CD4-positive, alpha-beta T cell treated with Interleukin-21 for 1 hour (primary cell): ENCODE results near the gene CASZ1.

Experiments used
- DNase-seq: peaks from one replicate; pipeline ENCODE4 v3.0.0-alpha.2; 2020

Gene CASZ1

DNA sequence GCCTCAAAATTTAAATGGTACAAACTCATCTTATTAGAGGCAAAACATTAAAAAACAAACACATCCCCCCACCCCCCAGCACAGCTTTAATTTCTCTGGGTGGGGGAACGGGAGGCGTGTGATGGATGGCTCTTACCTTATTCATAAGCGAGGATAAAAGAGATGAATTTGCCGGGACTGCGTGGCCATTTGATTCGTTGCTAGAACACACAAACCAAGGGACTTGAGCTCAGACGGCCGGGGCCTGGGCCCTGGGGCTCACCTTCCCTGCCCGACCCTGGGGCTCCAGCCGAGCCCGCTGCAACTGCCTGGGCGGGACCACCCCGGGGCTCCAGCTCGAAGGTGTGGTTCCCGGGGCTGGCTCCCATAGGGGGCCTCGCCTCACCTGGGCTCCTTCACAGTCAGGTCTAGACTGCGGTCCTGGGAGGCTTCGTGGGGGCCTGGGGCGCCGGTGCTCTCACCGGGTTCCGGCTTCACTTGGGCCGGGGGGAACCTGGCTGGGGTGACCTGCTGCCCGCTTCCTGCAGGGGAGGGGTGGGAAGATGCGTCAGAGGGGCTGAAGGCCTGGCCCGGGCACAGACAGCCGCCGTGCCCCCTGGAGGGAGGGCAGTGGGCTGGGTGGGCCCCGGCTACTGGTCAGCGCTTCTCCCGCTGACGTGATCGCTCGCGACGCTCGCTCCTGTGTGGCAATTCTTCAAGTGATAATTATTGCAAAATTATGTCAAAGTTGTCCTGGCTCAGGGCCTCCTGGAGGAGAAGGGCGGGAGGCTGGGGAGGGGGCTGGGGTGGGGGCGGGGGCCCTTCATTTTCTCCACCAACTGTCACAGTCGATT is 145.7 kb downstream of the CASZ1 start:
- DNase-seq = no peak

GRCh38 chr1:10649517-10650201 is 146.8 kb downstream of the CASZ1 start:
- DNase-seq = no peak

- DNase-seq = no peak
Observed at GRCh38 chr1:10648689-10649516, 147.5 kb downstream of the CASZ1 start.

- DNase-seq = no peak
Observed at GRCh38 chr1:10647414-10648170, 148.9 kb downstream of the CASZ1 start.

- no peak for DNase-seq
Observed at GRCh38 chr1:10646347-10646861, 150.0 kb downstream of the CASZ1 start.

DNA sequence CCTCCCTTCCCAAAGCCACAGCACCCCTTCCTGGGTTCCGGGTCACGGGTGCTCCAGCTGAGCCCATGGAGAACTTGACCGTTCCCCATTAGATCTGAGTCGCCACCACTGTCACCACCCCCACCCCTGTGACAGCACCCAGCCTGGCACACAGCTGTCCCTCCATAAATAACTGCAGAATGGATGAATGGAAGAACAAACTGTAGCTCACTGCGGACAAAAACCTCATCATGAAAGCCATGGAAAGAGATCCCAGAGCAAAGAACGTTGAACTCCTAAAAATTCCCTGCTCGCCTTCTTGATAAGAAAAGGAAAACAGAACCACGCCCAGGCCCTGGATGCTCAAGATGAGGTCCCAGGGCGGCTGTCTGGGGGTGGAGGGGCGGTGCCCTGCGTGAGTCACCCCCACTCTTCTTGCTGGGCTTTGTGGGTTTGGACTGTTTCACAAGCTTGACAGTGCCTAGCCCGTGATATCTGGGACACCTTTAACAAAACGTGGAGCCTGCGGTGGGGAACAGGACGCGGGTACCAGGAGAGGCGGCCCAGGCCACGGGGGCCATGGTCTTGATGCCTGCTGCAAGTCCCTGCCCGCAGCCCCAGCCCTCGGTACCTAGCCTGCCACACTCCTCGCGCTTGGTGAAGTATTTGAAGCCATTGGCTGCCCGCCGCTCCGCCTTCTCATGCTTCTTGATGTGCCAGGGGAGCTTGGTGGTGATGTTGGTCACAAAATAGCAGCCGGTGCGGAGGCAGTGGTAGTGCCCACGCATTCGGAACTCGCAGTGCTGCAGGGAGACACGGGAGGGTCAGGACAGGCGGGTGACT is 151.9 kb downstream of the CASZ1 start:
- DNase-seq = no peak

GRCh38 chr1:10643607-10644306 is 152.7 kb downstream of the CASZ1 start:
- no peak for DNase-seq

DNA sequence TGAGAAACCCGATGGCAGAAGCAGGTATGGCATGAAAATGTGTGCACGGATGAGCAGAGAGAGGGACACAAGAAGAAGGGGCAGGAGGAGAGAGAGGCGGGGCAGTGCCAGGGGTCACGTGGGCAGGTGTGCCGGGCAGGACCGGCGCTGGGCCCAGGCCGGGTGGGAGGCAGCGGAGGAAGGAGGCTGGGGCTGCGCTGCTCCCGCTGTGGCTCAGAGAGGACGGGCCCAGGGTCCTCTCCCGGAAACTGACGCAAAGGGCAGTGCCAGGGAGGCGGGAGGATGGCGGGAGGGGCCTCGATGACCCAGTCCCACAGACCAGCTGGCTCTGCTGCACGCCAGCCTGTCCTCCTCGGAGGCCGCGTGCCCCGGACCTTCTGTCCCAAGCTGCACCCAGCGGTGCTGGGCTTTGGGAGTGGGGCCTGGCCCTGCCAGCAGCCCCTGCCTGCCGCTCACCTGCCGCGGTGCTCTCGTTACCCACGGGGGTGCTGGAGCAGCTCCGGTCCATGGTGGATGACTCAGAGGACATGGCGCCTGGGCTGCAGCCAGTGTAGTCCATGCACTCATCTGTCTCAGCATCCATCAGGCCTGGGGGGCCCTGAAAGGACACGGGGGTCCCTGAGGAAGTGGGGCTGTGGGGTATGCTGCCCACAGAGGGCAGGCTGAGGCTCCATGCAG is 153.9 kb downstream of the CASZ1 start:
- DNase-seq = no peak

GRCh38 chr1:10641976-10642375 is 154.5 kb downstream of the CASZ1 start:
- DNase-seq = no peak

DNA sequence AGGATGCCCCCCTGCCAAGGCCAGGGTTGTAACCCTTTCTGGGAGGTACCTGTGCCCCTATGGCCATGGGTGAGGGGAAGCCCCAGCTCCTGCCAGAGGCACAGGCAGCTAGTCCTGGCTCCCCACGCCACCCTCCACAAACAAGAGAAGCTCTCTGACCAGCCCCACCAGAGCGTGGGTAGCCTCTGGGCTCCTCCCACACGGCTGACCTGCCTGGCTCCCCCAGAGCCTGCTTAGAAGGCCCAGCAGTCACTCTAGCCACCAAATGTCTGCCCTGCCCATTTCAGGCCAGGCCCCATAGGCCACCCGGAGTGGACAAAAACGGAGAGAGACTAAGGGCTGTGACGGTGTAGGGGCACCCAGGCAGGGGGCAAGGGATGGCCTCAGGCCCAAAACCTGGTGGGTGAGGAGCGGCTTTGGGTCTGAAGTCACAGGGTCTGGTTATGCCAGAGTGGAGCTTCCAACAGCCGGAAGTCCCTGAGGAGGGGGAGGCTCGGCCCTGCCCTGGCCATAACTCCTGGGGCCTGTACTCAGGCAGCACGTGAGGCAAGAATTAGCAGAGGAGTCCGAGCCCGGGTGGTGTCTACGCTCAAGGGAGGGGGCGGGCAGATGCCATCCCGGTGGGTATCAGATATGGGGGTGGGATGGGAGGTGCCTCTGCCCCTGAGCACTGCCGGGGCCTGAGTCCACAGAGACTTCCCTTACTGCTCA is 155.4 kb downstream of the CASZ1 start:
- no peak for DNase-seq

DNA sequence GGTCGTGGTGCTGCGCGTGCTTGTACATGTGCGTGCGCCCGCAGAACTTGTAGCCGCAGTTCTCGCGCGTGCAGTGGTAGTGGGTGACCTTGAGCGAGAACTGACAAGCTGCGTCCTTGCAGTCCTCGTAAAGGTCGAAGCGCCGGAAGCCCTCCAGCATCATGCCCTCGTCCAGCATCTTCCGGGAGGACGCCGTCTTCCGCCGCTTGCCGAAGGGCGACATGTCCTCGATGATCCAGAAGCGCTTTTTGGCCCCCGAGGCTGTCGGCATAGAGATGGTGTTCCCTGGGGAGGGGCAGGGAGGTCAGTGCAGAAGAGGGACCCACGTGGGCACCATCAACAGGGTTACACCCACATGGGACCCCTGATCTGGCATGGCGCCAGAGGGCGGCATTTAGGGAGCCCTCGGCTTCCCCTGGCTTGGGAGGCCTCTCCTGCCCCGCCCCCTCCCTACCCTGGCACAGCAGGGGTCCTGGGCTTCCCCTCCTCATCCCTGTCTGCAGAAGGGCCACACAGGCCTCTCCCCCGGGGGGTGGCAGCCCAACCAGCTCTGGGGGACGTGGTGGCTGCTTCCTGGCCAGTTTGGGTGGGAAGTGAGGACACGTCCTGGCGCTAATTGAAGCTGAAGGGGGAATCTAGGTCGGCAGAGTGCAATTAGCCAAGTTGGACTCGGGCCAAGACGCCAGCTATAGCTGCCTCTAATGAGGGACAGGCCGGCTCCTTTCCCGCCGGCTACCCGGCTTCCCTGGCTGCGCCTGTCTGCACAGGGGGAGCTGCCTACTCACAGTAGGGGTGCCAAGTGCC is 156.5 kb downstream of the CASZ1 start:
- no peak for DNase-seq

DNA sequence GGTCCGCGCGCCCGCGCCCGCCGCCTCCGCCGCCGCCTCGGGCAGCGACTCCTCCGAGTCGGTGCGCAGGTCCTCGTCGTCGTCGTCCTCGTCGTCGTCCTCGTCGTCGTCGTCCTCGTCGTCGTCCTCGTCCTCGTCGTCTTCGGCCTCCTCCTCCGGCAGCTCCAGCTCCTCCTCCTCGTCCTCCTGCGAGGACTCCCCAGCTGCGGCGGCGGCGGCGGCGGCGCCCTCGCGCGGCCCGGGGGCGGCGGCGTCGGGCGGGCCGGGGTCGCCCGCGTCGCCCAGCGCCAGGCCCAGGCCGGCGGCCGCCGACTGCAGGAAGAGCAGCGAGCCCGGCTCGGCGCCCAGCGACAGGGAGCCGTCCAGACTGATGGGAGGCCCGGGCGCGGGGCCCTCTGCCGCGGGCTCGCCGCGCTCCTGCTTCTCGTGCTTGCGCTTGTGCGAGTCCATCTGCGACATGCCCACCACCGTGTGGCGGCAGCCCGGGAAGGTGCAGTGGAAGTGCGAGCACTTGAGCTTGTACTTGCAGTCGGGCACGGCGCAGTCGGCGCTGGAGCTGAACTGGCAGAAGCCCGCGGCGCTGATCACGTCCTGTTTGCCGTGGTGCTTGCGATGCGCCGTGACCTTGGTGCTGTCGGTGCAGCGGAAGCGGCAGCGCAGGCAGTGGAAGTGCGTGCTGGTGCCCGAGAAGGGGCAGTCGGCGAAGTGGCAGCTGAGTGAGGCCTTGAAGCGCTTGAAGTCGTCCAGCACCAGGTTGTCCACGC is 157.3 kb downstream of the CASZ1 start:
- no peak for DNase-seq

GRCh38 chr1:10638559-10639005 is 157.9 kb downstream of the CASZ1 start:
- DNase-seq = no peak

DNA sequence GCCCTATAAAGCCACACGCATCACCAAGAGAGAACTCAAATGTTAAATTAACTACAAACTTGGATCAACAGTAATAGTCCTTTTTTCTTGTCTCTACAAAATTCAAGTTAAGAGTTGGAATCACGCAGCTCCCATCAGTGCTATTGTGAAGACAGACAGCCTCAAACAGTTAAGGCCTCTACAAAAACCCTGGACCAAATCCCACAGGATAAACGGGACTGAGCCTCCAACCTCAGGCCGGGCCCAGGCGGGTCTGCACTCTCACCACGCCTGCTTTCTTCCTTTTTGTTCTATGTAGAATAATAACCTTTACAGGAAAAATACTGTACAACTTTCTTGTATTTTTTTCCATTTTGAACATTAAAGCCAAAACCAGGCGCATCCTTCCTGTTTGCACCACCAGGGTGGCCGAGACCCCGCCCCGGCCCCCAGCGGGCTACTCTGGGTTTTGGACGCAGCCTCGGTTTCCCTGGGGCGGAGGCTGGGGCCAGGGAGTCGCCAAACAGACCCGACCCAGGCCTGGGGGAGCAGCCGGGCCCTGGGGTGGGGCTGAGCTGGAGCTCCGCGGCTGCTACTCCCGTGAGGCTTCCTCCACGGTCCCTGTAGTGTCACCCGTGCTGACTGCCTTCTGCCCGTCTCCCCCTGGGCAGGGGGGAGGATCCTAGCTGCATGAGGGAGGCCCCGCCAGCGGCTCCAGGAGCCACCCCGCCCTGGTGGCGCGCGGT is 158.4 kb downstream of the CASZ1 start:
- DNase-seq = no peak

GRCh38 chr1:10637400-10637799 is 159.0 kb downstream of the CASZ1 start:
- no peak for DNase-seq

GRCh38 chr1:10635992-10636391 is 160.5 kb downstream of the CASZ1 start:
- no peak for DNase-seq
